H1 (cell line): Measurements from ENCODE around the gene FNDC10. TPM values are rescaled to one million over a fixed set of nuclear protein-coding genes. Genes with fewer than 3 reads are reported as not detected.

ENCODE experiments used
- CTCF ChIA-PET: fragments of 300-600 bp; sonication (Branson Sonifier 250); formaldehyde crosslinking; loops from one replicate; lab custom pipeline; 2021; ENCODE audit not compliant: partially characterized antibody; lab: Charles Lee
- POLR2A ChIA-PET: fragments of 300-600 bp; sonication (Branson Sonifier 250); formaldehyde crosslinking; loops from one replicate; lab custom pipeline; 2021; ENCODE audit warnings: inconsistent platforms; ENCODE audit not compliant: partially characterized antibody; lab: Charles Lee
- DNase-seq, 2 experiments: peaks; one replicate each; pipeline versions ENCODE4 v3.0.0 to v3.0.0-alpha.2; 2010 to 2022; ENCODE audit warnings: low spot score in 2 of 2, low read depth in 1 of 2, mixed read lengths in 1 of 2
- FAIRE-seq: peaks from 2 replicates; lab custom pipeline; 2011; peaks lifted over from hg19 to GRCh38; lab: Jason Lieb, UNC
- H2AFZ ChIP-seq: 2 replicates; pipeline ENCODE4 v1.8.1; 2012; ENCODE audit warnings: low read length, inconsistent platforms
- H2AK5ac ChIP-seq: 2 replicates; pipeline ENCODE4 v1.6.1; 2013; ENCODE audit warnings: low read depth, low read length
- H2BK120ac ChIP-seq: replicated peaks from 2 replicates; pipeline ENCODE3; 2013; ENCODE audit warnings: low read depth, low read length, inconsistent platforms
- H2BK12ac ChIP-seq: 2 replicates; pipeline ENCODE4 v1.6.1; 2013; ENCODE audit warnings: low read depth, low read length
- H2BK15ac ChIP-seq: 2 replicates; pipeline ENCODE4 v1.6.1; 2013; ENCODE audit warnings: low read length
- H2BK20ac ChIP-seq: 2 replicates; pipeline ENCODE4 v1.6.1; 2013; ENCODE audit warnings: low read length
- H2BK5ac ChIP-seq: 2 replicates; pipeline ENCODE4 v1.6.1; 2013; ENCODE audit warnings: low read depth, low read length
- H3K14ac ChIP-seq: 2 replicates; pipeline ENCODE4 v1.6.1; 2013; ENCODE audit warnings: inconsistent platforms; ENCODE audit not compliant: insufficient read length
- H3K18ac ChIP-seq: 2 replicates; pipeline ENCODE4 v1.6.1; 2013; ENCODE audit warnings: low read length; ENCODE audit errors: extremely low read depth
- H3K23ac ChIP-seq: 2 replicates; pipeline ENCODE4 v1.6.1; 2013; ENCODE audit warnings: inconsistent platforms; ENCODE audit not compliant: insufficient read length
- H3K23me2 ChIP-seq: 2 replicates; pipeline ENCODE4 v1.6.1; 2013; ENCODE audit warnings: low read depth, low read length
- H3K27ac ChIP-seq: 2 replicates; pipeline ENCODE4 v1.6.1; 2011; ENCODE audit warnings: low read depth, low read length, inconsistent platforms
- H3K27me3 ChIP-seq, 4 experiments: replicated peaks in 1 of 4; 1 replicate in 1 of 4; 2 replicates in 3 of 4; pipeline versions ENCODE4 v1.6.1 to v1.8.1; 2011 to 2013; ENCODE audit warnings: low read length in 3 of 4, mild to moderate bottlenecking in 3 of 4, inconsistent platforms in 2 of 4, mixed read lengths in 2 of 4, moderate library complexity in 1 of 4; ENCODE audit not compliant: control insufficient read depth in 3 of 4, insufficient read depth in 3 of 4; ENCODE audit errors: extremely low read depth in 1 of 4
- H3K36me3 ChIP-seq, 4 experiments: 2 replicates each; pipeline versions ENCODE4 v1.6.1 to v1.8.1; 2011 to 2013; ENCODE audit warnings: mild to moderate bottlenecking in 4 of 4, low read length in 3 of 4, moderate library complexity in 2 of 4, control low read depth in 1 of 4, inconsistent platforms in 1 of 4; ENCODE audit not compliant: insufficient read depth in 4 of 4, control insufficient read depth in 2 of 4
- H3K4ac ChIP-seq: replicated peaks from 2 replicates; pipeline ENCODE3; 2013; ENCODE audit warnings: low read length, low read depth, mixed read lengths, inconsistent platforms; ENCODE audit not compliant: insufficient read length
- H3K4me1 ChIP-seq, 4 experiments: replicated peaks in 1 of 4; 1 replicate in 1 of 4; 2 replicates in 3 of 4; pipeline versions ENCODE4 v1.6.1 to v1.8.1; 2011 to 2013; ENCODE audit warnings: low read length in 3 of 4, inconsistent platforms in 2 of 4, mixed read lengths in 1 of 4; ENCODE audit not compliant: insufficient read depth in 4 of 4, control insufficient read depth in 3 of 4
- H3K4me2 ChIP-seq, 2 experiments: 2 replicates each; pipeline versions ENCODE4 v1.6.1 to v1.8.1; 2011 to 2013; ENCODE audit warnings: low read depth in 2 of 2, low read length in 2 of 2, control low read depth in 1 of 2, inconsistent platforms in 1 of 2, mild to moderate bottlenecking in 1 of 2; ENCODE audit not compliant: insufficient read depth in 1 of 2
- H3K4me3 ChIP-seq, 4 experiments: fragments of 200-600, 300-600 bp in 1 of 4; sonication (generic), shearing (Covaris generic), sonication (Bioruptor Twin) in 1 of 4; 2 replicates each; pipeline versions ENCODE4 v1.5.1 to v1.8.1; 2011 to 2016; ENCODE audit warnings: low read length in 4 of 4, low read depth in 3 of 4, control low read depth in 2 of 4, inconsistent platforms in 2 of 4, mild to moderate bottlenecking in 2 of 4, mixed read lengths in 1 of 4, moderate library complexity in 1 of 4; ENCODE audit not compliant: insufficient read depth in 2 of 4; ENCODE audit errors: extremely low read depth in 1 of 4
- H3K56ac ChIP-seq: replicated peaks from 2 replicates; pipeline ENCODE3; 2013; ENCODE audit warnings: low read depth, mild to moderate bottlenecking, mixed read lengths, low read length, inconsistent platforms; ENCODE audit not compliant: insufficient read length
- H3K79me1 ChIP-seq: 2 replicates; pipeline ENCODE4 v1.6.1; 2013; ENCODE audit warnings: low read depth, low read length, control low read depth
- H3K79me2 ChIP-seq, 2 experiments: 2 replicates each; pipeline versions ENCODE4 v1.6.1 to v1.8.1; 2012 to 2013; ENCODE audit warnings: low read length in 2 of 2, mild to moderate bottlenecking in 2 of 2, inconsistent platforms in 1 of 2; ENCODE audit not compliant: insufficient read depth in 2 of 2, control insufficient read depth in 1 of 2
- H3K9ac ChIP-seq, 4 experiments: replicated peaks in 1 of 4; 1 replicate in 1 of 4; 2 replicates in 3 of 4; pipeline versions ENCODE4 v1.6.1 to v1.8.1; 2011 to 2013; ENCODE audit warnings: low read depth in 3 of 4, low read length in 3 of 4, control low read depth in 2 of 4, mild to moderate bottlenecking in 2 of 4, moderate library complexity in 2 of 4, inconsistent platforms in 1 of 4; ENCODE audit errors: extremely low read depth in 1 of 4
- H3K9me3 ChIP-seq, 2 experiments: 2 replicates each; pipeline versions ENCODE4 v1.6.1 to v1.8.1; 2012 to 2013; ENCODE audit warnings: mild to moderate bottlenecking in 2 of 2, moderate library complexity in 2 of 2, control low read depth in 1 of 2, inconsistent platforms in 1 of 2, low read depth in 1 of 2, low read length in 1 of 2, mixed read lengths in 1 of 2; ENCODE audit not compliant: insufficient read depth in 2 of 2
- H4K20me1 ChIP-seq, 2 experiments: replicated peaks in 1 of 2; 2 replicates each; pipeline versions ENCODE3 to v1.8.1; 2011 to 2013; ENCODE audit warnings: inconsistent platforms in 2 of 2, low read length in 2 of 2, mild to moderate bottlenecking in 1 of 2; ENCODE audit not compliant: insufficient read depth in 2 of 2, control insufficient read depth in 1 of 2
- H4K5ac ChIP-seq: 2 replicates; pipeline ENCODE4 v1.6.1; 2013; ENCODE audit warnings: low read length, low read depth, mixed read lengths, inconsistent platforms; ENCODE audit not compliant: insufficient read length
- H4K8ac ChIP-seq: 2 replicates; pipeline ENCODE4 v1.8.0; 2013; ENCODE audit warnings: mild to moderate bottlenecking, moderate library complexity, low read length, inconsistent platforms; ENCODE audit not compliant: insufficient read depth; ENCODE audit errors: extremely low read depth
- H4K91ac ChIP-seq: replicated peaks from 2 replicates; pipeline ENCODE3; 2013; ENCODE audit warnings: low read length, mixed read lengths, inconsistent platforms; ENCODE audit not compliant: insufficient read length
- ASH2L ChIP-seq: fragments of 200-600, 300-600 bp; sonication (generic); IDR thresholded peaks from one replicate; pipeline ENCODE4 v1.7.1; 2017; ENCODE audit warnings: low read length
- KDM5A ChIP-seq: fragments of 200-600 bp; IDR thresholded peaks from 2 replicates; pipeline ENCODE4 v1.7.1; 2012; ENCODE audit warnings: mild to moderate bottlenecking, low read length, inconsistent platforms, mixed read lengths
- WGBS, 2 experiments: shearing (Covaris generic) in 1 of 2; methylation state at CpG; one replicate each; pipeline versions ENCODE4 v1.1.6 to v1.1.7; 2013 to 2015; ENCODE audit warnings: low lambda C conversion rate in 2 of 2, mixed read lengths in 2 of 2, inconsistent platforms in 1 of 2, low coverage in 1 of 2, missing lambda C conversion rate in 1 of 2; ENCODE audit not compliant: insufficient replicate concordance in 2 of 2, insufficient coverage in 1 of 2, insufficient read length in 1 of 2; ENCODE audit errors: extremely low coverage in 1 of 2, missing lambda C conversion rate in 1 of 2; 5-methylcytosine and 5-hydroxymethylcytosine counted together
- polyA plus RNA-seq, 7 experiments: library from polyadenylated mRNA; depleted of rRNA in 3 of 7; stranded (reverse) in 5 of 7; unstranded in 2 of 7; fragments of >200 nt in 5 of 7; fragments of 200-250 nt in 2 of 7; gene quantifications; 1 replicate in 5 of 7; 2 replicates in 1 of 7; 4 replicates in 1 of 7; pipeline versions ENCODE4 v1.2.1 to v1.2.3, GENCODE V29; 2011 to 2013; ENCODE audit warnings: missing spikeins in 2 of 7, mixed read lengths in 2 of 7
- total RNA-seq: library from RNA; stranded (reverse); fragmentation: NEBNext Ultra II Directional; extraction: Animal tissue kit (Norgen Biotek cat#: 25700); gene quantifications from 2 replicates; pipeline ENCODE4 v1.2.1, GENCODE V29; 2021

The FNDC10 gene
- total and polyA plus RNA-seq, 2 of the 8 experiments (the other 6 are each of a cell fraction or from before 2014, with no cell fraction given), result 19.0 to 21.8 TPM

DNA sequence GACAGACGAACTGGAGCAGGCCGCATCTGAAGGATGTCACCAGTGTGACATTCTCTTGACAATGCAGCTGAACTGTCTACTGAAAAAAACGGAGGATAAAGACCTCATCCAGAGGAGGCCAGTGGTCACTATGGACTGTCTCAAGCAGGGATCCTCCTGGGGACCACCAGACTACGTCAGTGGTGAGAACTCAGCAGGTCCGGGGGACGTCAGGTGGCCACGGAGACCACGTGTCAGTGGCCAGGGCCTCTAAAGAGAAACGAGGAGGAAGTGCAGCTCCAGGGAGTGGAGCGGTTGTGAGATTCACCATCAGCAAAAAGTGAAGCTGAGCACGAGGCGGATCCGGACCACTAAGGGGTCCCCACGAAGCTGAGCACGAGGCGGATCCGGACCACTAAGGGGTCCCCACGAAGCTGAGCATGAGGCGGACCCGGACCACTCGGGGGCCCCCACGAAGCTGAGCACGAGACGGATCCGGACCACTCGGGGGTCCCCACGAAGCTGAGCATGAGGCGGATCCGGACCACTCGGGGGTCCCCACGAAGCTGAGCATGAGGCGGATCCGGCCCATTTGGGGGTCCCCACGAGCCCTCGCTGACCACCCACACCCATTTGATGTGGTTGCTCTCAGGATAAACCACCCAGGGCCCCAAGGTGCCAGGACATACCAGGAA, 46.0 kb downstream of the FNDC10 start:
- 90% methylated on average over 31 of the region's 35 CpGs; no CpG with 5 or more reads in 1 of the 2 experiments for whole genome bisulfite sequencing, 2 experiments
- H3K18ac ChIP-seq, result no peak overlapping the region
- H3K9ac ChIP-seq, result no peak overlapping the region
- peaks cover 13 to 28% of the 10 kb centered on the region in 2 experiments for H4K20me1 ChIP-seq
- ChIA-PET POLR2A (interaction anchor here (0.6 to 23.0 kb wide), 6 partner anchors 2 to 853 kb away, joined by 3 to 367 read pairs (median 5); no protein-coding TSS in a partner anchor), CTCF (interaction anchor here (0.6 to 1.4 kb wide), 4 partner anchors 9 to 273 kb away, joined by 3 to 7 read pairs (median 4); no protein-coding TSS in a partner anchor)
- no peak overlapping the region for H3K4me3 ChIP-seq
- H3K4me1 ChIP-seq, result no peaks in the 10 kb centered on the region; a peak in 2 of 7 replicates
- no peak overlapping the region for H3K27ac ChIP-seq
- no peaks in the 10 kb centered on the region for H3K9me3 ChIP-seq
- H3K4me2 ChIP-seq, result no peak overlapping the region
- H3K36me3 ChIP-seq, result no peaks in the 10 kb centered on the region; a peak in 1 of 8 replicates
- H3K56ac ChIP-seq, result no peak overlapping the region
- H3K79me1 ChIP-seq, result peaks cover 12% of the 10 kb centered on the region
- no peak overlapping the region for H3K4ac ChIP-seq
- H2AK5ac ChIP-seq, result no peak overlapping the region
- no peak overlapping the region; the same call in 1 of the 2 replicates for H4K8ac ChIP-seq
- no peak overlapping the region for H2BK15ac ChIP-seq
- H2BK120ac ChIP-seq, result no peak overlapping the region
- H3K27me3 ChIP-seq, result no peaks in the 10 kb centered on the region
- peaks cover 0 to 19% of the 10 kb centered on the region in 2 experiments; a peak in 1 of 4 replicates for H3K79me2 ChIP-seq
- no peak overlapping the region for H4K5ac ChIP-seq
- no peaks in the 10 kb centered on the region for H3K23me2 ChIP-seq
- no peak overlapping the region for H4K91ac ChIP-seq
- DNase-seq (no peak), FAIRE-seq (no peak)
- H3K14ac ChIP-seq, result no peak overlapping the region
- no peak overlapping the region for H2BK12ac ChIP-seq
- H3K23ac ChIP-seq, result no peak overlapping the region
- H2AFZ ChIP-seq, result no peak overlapping the region
- no peak overlapping the region for H2BK5ac ChIP-seq
- H2BK20ac ChIP-seq, result no peak overlapping the region
- TF ChIP-seq KDM5A (no peak), ASH2L (no peak)
